ENCODE data around the gene NEDD9.

Gene NEDD9

DNA sequence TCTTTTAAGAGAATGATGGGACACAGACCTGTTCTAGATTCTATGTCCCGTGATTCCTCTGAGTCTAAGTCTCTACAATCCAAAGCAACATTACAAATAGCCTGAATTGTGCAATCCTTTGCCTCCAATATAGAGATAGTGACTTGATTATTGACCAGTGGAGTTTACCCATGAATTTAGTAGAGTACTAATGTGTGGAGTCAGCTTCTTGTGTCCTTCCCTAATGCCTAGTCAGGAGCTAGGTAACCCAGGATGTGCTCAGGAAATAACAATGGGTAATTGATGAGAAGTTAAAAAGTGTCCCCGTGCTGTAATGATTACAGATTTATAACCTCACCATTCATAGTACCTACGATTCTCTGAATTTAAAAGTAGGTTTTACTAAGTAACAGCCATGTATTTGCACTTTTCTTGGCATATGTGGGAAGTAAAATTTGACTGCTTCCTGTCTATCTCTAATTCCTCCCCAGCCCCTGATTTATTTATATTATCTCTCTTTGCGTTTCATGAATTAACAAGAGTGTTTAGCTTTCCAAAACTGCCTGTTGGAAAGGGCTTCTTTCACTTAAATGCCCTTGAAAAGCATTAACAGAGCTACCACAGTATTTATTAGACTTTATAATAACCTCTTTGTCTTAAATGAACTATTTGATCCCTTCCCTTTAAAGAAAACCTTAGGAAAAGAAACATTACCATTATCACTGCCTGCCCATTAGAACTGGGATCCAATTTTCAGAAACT, 30.5 kb downstream of the NEDD9 start:
- Histone ChIP-seq H3F3A (ENCODE audit: insufficient read depth, low read length) (peaks cover 11% of the 10 kb centered on the region), H3K79me2 (ENCODE audit: low read length) (no peaks in the 10 kb centered on the region; the same call in 1 of the 2 replicates), H3K27ac (ENCODE audit: low read length) (no peak overlapping the region), H3K36me3 (replicated peaks; ENCODE audit: insufficient read depth, low read length) (no peaks in the 10 kb centered on the region), H3K27me3 (replicated peaks; ENCODE audit: insufficient read depth, low read length) (no peaks in the 10 kb centered on the region), H4K20me1 (ENCODE audit: insufficient read depth, low read length) (no peaks in the 10 kb centered on the region), H3K9me2 (replicated peaks; ENCODE audit: insufficient read depth, low read length) (no peaks in the 10 kb centered on the region), H3K4me1 (ENCODE audit: low read length) (peaks cover 15% of the 10 kb centered on the region), H3K4me2 (ENCODE audit: low read depth, low read length) (no peak overlapping the region), H3K4me3 (ENCODE audit: low read length) (no peak overlapping the region), H2AFZ (ENCODE audit: low read length) (no peak overlapping the region), H3K9me3 (replicated peaks; ENCODE audit: insufficient read depth, low read length) (no peaks in the 10 kb centered on the region), H3K9ac (ENCODE audit: low read length) (no peak overlapping the region)
- TF ChIP-seq EZH2 (optimal IDR thresholded peaks at IDR 0.05; ENCODE audit: low read depth, low read length), result no peak
- TF ChIP-seq, protein P1, sequence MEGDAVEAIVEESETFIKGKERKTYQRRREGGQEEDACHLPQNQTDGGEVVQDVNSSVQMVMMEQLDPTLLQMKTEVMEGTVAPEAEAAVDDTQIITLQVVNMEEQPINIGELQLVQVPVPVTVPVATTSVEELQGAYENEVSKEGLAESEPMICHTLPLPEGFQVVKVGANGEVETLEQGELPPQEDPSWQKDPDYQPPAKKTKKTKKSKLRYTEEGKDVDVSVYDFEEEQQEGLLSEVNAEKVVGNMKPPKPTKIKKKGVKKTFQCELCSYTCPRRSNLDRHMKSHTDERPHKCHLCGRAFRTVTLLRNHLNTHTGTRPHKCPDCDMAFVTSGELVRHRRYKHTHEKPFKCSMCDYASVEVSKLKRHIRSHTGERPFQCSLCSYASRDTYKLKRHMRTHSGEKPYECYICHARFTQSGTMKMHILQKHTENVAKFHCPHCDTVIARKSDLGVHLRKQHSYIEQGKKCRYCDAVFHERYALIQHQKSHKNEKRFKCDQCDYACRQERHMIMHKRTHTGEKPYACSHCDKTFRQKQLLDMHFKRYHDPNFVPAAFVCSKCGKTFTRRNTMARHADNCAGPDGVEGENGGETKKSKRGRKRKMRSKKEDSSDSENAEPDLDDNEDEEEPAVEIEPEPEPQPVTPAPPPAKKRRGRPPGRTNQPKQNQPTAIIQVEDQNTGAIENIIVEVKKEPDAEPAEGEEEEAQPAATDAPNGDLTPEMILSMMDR (IDR thresholded peaks at IDR 0.05; ENCODE audit: low read length), result no peak
- no peak for TF ChIP-seq EZH2phosphoT487 (IDR thresholded peaks at IDR 0.05; ENCODE audit: low read length)
- no peak for DNase-seq

DNA sequence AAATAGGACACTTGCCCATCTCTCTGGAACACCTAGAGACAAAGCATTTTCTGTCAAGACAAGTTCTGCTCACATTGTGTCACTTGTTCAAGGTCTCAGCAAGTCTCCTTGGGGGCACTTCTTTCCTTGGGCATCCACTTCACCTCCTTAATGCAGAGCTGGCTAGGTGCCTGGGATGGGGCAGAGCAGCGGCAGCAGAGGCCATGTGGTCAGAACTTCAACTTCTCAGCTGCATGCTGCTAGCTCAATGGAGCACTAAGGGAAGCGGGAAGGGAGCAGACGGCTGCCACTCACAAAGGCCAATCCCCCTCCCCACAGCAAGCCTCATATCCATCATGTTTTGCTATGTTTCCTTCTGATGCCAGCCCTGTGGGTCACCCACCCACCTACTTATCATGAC, 31.5 kb downstream of the NEDD9 start:
- no peak for DNase-seq
- H4K20me1 ChIP-seq (ENCODE audit: insufficient read depth, low read length), result no peaks in the 10 kb centered on the region
- H3K27me3 ChIP-seq (replicated peaks; ENCODE audit: insufficient read depth, low read length), result no peaks in the 10 kb centered on the region
- no peak overlapping the region for H3K27ac ChIP-seq (ENCODE audit: low read length)
- peaks cover 15% of the 10 kb centered on the region for H3K4me1 ChIP-seq (ENCODE audit: low read length)
- no peaks in the 10 kb centered on the region for H3K9me2 ChIP-seq (replicated peaks; ENCODE audit: insufficient read depth, low read length)
- no peak overlapping the region for H3K4me2 ChIP-seq (ENCODE audit: low read depth, low read length)
- no peaks in the 10 kb centered on the region; the same call in 1 of the 2 replicates for H3K79me2 ChIP-seq (ENCODE audit: low read length)
- H3K9me3 ChIP-seq (replicated peaks; ENCODE audit: insufficient read depth, low read length), result no peaks in the 10 kb centered on the region
- H3K36me3 ChIP-seq (replicated peaks; ENCODE audit: insufficient read depth, low read length), result no peaks in the 10 kb centered on the region
- H3F3A ChIP-seq (ENCODE audit: insufficient read depth, low read length), result peaks cover 11% of the 10 kb centered on the region
- H3K9ac ChIP-seq (ENCODE audit: low read length), result no peak overlapping the region
- no peak overlapping the region for H3K4me3 ChIP-seq (ENCODE audit: low read length)
- TF ChIP-seq, protein P1 (IDR thresholded peaks at IDR 0.05; ENCODE audit: low read length), result no peak
- TF ChIP-seq EZH2phosphoT487 (IDR thresholded peaks at IDR 0.05; ENCODE audit: low read length), result no peak
- TF ChIP-seq EZH2 (optimal IDR thresholded peaks at IDR 0.05; ENCODE audit: low read depth, low read length), result no peak
- no peak overlapping the region for H2AFZ ChIP-seq (ENCODE audit: low read length)

DNA sequence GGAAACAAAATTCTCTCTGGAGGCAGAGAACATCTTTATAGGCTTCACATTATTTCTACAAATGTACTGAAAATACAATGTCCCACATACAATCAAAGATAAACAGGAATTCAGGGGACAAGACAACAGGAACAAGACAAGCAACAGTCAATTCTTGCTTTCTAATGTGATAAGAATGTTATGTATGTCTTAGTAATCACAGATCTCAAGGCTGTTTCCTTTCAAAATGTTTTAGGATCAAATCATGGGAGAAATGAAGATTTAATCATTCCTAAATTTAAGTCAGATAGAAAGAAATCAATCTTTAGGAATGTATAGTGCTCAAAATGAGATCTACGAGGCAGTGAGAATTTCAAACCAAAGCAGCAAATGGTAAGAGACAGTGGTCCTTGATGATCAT, 32.1 kb downstream of the NEDD9 start:
- H3K9ac ChIP-seq (ENCODE audit: low read length), result no peak overlapping the region
- H3K27ac ChIP-seq (ENCODE audit: low read length), result no peak overlapping the region
- H3K4me1 ChIP-seq (ENCODE audit: low read length), result peaks cover 15% of the 10 kb centered on the region
- H3K36me3 ChIP-seq (replicated peaks; ENCODE audit: insufficient read depth, low read length), result no peaks in the 10 kb centered on the region
- TF ChIP-seq EZH2phosphoT487 (IDR thresholded peaks at IDR 0.05; ENCODE audit: low read length), result no peak
- TF ChIP-seq EZH2 (optimal IDR thresholded peaks at IDR 0.05; ENCODE audit: low read depth, low read length), result no peak
- TF ChIP-seq, protein P1 (IDR thresholded peaks at IDR 0.05; ENCODE audit: low read length), result no peak
- no peaks in the 10 kb centered on the region for H3K9me2 ChIP-seq (replicated peaks; ENCODE audit: insufficient read depth, low read length)
- no peaks in the 10 kb centered on the region; the same call in 1 of the 2 replicates for H3K79me2 ChIP-seq (ENCODE audit: low read length)
- no peak overlapping the region for H2AFZ ChIP-seq (ENCODE audit: low read length)
- no peaks in the 10 kb centered on the region for H3K9me3 ChIP-seq (replicated peaks; ENCODE audit: insufficient read depth, low read length)
- peaks cover 11% of the 10 kb centered on the region for H3F3A ChIP-seq (ENCODE audit: insufficient read depth, low read length)
- no peaks in the 10 kb centered on the region for H4K20me1 ChIP-seq (ENCODE audit: insufficient read depth, low read length)
- H3K4me2 ChIP-seq (ENCODE audit: low read depth, low read length), result no peak overlapping the region
- no peak for DNase-seq
- no peak overlapping the region for H3K4me3 ChIP-seq (ENCODE audit: low read length)
- no peaks in the 10 kb centered on the region for H3K27me3 ChIP-seq (replicated peaks; ENCODE audit: insufficient read depth, low read length)

All from MM.1S (cell line).